Measurements from ENCODE around the gene ACTMAP. TPM values are rescaled to one million over a fixed set of nuclear protein-coding genes. Genes with fewer than 3 reads are reported as not detected.

ACTMAP gene
- total and polyA plus RNA-seq, 9 of the 15 experiments (the other 6 are each of a cell fraction or from before 2014, with no cell fraction given), result 1.7 to 16.6 (median 4.9) TPM

DNA sequence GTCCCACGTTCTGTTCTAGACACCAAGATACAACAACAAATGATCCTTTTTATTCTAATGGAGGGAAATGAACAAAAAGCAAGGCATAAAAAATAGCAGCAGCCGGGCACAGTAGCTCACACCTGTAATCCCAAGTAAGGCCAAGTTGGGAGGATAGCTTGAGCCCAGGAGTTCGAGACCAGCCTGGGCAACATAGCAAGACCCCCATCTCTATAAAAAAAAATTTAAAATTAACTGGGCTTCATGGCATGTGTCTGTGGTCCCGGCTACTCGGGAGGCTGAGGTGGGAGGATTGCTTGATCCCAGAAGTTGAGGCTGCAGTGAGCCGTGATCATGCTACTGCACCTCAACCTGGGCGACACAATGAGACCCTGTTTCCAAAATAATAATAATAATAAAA is 26.1 kb upstream of the ACTMAP start:
- Histone ChIP-seq H3K9me3 (replicated peaks; ENCODE audit: control insufficient read depth, insufficient read depth, low read depth, low read length) (no peaks in the 10 kb centered on the region), H3K9ac (ENCODE audit: insufficient read depth in 1 of 2, low read depth in 2 of 2, low read length in 2 of 2) (peak overlapping the region in 1 of 2 experiments; percentile 82; a peak in 1 of 4 replicates), H3K27me3 (ENCODE audit: control insufficient read depth in 2 of 2, insufficient read depth in 2 of 2, low read length in 2 of 2) (no peaks in the 10 kb centered on the region), H4K20me1 (replicated peaks; ENCODE audit: control insufficient read depth, insufficient read depth, low read length) (no peaks in the 10 kb centered on the region), H3K27ac (ENCODE audit: extremely low read depth, low read depth, low read length) (no peak overlapping the region), H3K4me2 (ENCODE audit: insufficient read depth, low read length) (peak overlapping the region; percentile 100; the same call in 1 of the 2 replicates), H2AFZ (ENCODE audit: low read depth, low read length) (peak overlapping the region; percentile 97; the same call in 1 of the 2 replicates), H3K9me1 (ENCODE audit: control insufficient read depth, insufficient read depth, low read length) (no peaks in the 10 kb centered on the region), H3K4me1 (replicated peaks in 1 of 2; ENCODE audit: control insufficient read depth in 2 of 2, insufficient read depth in 2 of 2, low read length in 2 of 2) (peaks cover 12 to 18% of the 10 kb centered on the region in 2 experiments; a peak in 3 of 5 replicates), H3K79me2 (ENCODE audit: control insufficient read depth, insufficient read depth, low read length) (no peaks in the 10 kb centered on the region), H3K36me3 (ENCODE audit: control insufficient read depth, insufficient read depth, low read length) (no peaks in the 10 kb centered on the region), H3K4me3 (no peak overlapping the region)
- no TSS peak for BruUV-seq (replicated peaks)
- in situ Hi-C loops (cut with MboI) (no loop called here), intact Hi-C loops (cut with micrococcal nuclease) (no loop called here)
- TF ChIP-seq ZNF445 (CRISPR knock-in tag; IDR thresholded peaks at IDR 0.05; ENCODE audit: low read depth) (no peak), ZNF121 (CRISPR knock-in tag; conservative IDR thresholded peaks at IDR 0.05) (0 out of 2 replicates have a peak, but pooled peaks have one; percentile 30)
- ATAC-seq, result no peak
- ChIA-PET CTCF (ENCODE audit: low intra/inter-chr PET ratio) (no interaction called here), POLR2A (interaction anchor here (1.2 to 3.1 kb wide), 4 partner anchors 10 to 35 kb away, joined by 3 to 26 read pairs (median 8); no protein-coding TSS in a partner anchor)
- no peak for DNase-seq (ENCODE audit: extremely low read depth in 1 of 4, low spot score in 3 of 4)
- 68% methylated on average over 7 of the region's 7 CpGs for WGBS (ENCODE audit: insufficient coverage, low coverage, missing lambda C conversion rate)
- FAIRE-seq, result no peak

DNA sequence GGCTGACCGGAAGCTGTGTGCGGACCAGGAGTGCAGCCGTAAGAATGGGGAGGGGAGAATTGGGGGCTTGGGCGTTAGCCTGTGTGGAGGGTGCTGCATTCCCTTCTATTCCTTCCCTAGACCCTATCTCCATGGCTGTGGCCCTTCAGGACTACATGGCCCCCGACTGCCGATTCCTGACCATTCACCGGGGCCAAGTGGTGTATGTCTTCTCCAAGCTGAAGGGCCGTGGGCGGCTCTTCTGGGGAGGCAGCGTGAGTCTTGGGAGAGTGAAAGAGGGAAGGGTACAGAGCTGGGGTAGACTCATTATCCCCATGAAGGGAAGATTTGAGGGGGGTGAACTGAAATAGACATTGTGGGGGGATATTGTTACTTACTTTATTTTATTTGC is 25.4 kb upstream of the ACTMAP start:
- Histone ChIP-seq H4K20me1 (replicated peaks; ENCODE audit: control insufficient read depth, insufficient read depth, low read length) (no peaks in the 10 kb centered on the region), H3K36me3 (ENCODE audit: control insufficient read depth, insufficient read depth, low read length) (no peaks in the 10 kb centered on the region), H3K9me1 (ENCODE audit: control insufficient read depth, insufficient read depth, low read length) (no peaks in the 10 kb centered on the region), H3K27ac (ENCODE audit: extremely low read depth, low read depth, low read length) (no peak overlapping the region), H3K4me1 (replicated peaks in 1 of 2; ENCODE audit: control insufficient read depth in 2 of 2, insufficient read depth in 2 of 2, low read length in 2 of 2) (peaks cover 12 to 18% of the 10 kb centered on the region in 2 experiments; a peak in 3 of 5 replicates), H3K9me3 (replicated peaks; ENCODE audit: control insufficient read depth, insufficient read depth, low read depth, low read length) (no peaks in the 10 kb centered on the region; the same call in 1 of the 2 replicates), H2AFZ (ENCODE audit: low read depth, low read length) (no peak overlapping the region), H3K4me3 (no peak overlapping the region), H3K4me2 (ENCODE audit: insufficient read depth, low read length) (no peak overlapping the region), H3K79me2 (ENCODE audit: control insufficient read depth, insufficient read depth, low read length) (no peaks in the 10 kb centered on the region), H3K9ac (ENCODE audit: insufficient read depth in 1 of 2, low read depth in 2 of 2, low read length in 2 of 2) (peak overlapping the region in 1 of 2 experiments; percentile 73; a peak in 1 of 4 replicates), H3K27me3 (ENCODE audit: control insufficient read depth in 2 of 2, insufficient read depth in 2 of 2, low read length in 2 of 2) (no peaks in the 10 kb centered on the region)
- CTCF ChIA-PET (ENCODE audit: low intra/inter-chr PET ratio), result no interaction called here
- intact Hi-C loops (cut with micrococcal nuclease) (no loop called here), in situ Hi-C loops (cut with MboI) (no loop called here)
- BruUV-seq (replicated peaks), result no TSS peak
- WGBS (ENCODE audit: insufficient coverage, low coverage, missing lambda C conversion rate), result 73% methylated on average over 10 of the region's 10 CpGs
- FAIRE-seq (no peak), DNase-seq (ENCODE audit: extremely low read depth in 1 of 4, low spot score in 3 of 4) (no peak), ATAC-seq (no peak)
- POLR2A ChIA-PET, result interaction anchor here (1.2 kb wide), 1 partner anchor 34 kb away, joined by 3 read pairs; no protein-coding TSS in a partner anchor
- TF ChIP-seq NCOA4 (IDR thresholded peaks at IDR 0.05; ENCODE audit: partially characterized antibody), result no peak
- TF ChIP-seq, protein P1, sequence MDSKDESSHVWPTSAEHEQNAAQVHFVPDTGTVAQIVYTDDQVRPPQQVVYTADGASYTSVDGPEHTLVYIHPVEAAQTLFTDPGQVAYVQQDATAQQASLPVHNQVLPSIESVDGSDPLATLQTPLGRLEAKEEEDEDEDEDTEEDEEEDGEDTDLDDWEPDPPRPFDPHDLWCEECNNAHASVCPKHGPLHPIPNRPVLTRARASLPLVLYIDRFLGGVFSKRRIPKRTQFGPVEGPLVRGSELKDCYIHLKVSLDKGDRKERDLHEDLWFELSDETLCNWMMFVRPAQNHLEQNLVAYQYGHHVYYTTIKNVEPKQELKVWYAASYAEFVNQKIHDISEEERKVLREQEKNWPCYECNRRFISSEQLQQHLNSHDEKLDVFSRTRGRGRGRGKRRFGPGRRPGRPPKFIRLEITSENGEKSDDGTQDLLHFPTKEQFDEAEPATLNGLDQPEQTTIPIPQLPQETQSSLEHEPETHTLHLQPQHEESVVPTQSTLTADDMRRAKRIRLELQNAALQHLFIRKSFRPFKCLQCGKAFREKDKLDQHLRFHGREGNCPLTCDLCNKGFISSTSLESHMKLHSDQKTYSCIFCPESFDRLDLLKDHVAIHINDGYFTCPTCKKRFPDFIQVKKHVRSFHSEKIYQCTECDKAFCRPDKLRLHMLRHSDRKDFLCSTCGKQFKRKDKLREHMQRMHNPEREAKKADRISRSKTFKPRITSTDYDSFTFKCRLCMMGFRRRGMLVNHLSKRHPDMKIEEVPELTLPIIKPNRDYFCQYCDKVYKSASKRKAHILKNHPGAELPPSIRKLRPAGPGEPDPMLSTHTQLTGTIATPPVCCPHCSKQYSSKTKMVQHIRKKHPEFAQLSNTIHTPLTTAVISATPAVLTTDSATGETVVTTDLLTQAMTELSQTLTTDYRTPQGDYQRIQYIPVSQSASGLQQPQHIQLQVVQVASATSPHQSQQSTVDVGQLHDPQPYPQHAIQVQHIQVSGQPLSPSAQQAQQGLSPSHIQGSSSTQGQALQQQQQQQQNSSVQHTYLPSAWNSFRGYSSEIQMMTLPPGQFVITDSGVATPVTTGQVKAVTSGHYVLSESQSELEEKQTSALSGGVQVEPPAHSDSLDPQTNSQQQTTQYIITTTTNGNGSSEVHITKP (IDR thresholded peaks at IDR 0.05; ENCODE audit: partially characterized antibody), result no peak
- no peak for TF ChIP-seq KLF6 (CRISPR knock-in tag; IDR thresholded peaks at IDR 0.05; ENCODE audit: borderline replicate concordance)
- TF ChIP-seq ZBTB8A (IDR thresholded peaks at IDR 0.05; ENCODE audit: partially characterized antibody), result no peak
- no peak for TF ChIP-seq HOXB6 (CRISPR knock-in tag; IDR thresholded peaks at IDR 0.05; ENCODE audit: borderline replicate concordance)
- TF ChIP-seq SMC3 (conservative IDR thresholded peaks at IDR 0.05; ENCODE audit: insufficient read depth, low read depth, low read length), result no peak
- TF ChIP-seq NELFE (IDR thresholded peaks at IDR 0.05; ENCODE audit: insufficient read depth, insufficient read length), result no peak
- no peak for TF ChIP-seq HEY1 (CRISPR knock-in tag; IDR thresholded peaks at IDR 0.05; ENCODE audit: borderline replicate concordance)
- TF ChIP-seq, protein P2, sequence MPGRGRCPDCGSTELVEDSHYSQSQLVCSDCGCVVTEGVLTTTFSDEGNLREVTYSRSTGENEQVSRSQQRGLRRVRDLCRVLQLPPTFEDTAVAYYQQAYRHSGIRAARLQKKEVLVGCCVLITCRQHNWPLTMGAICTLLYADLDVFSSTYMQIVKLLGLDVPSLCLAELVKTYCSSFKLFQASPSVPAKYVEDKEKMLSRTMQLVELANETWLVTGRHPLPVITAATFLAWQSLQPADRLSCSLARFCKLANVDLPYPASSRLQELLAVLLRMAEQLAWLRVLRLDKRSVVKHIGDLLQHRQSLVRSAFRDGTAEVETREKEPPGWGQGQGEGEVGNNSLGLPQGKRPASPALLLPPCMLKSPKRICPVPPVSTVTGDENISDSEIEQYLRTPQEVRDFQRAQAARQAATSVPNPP (IDR thresholded peaks at IDR 0.05; ENCODE audit: borderline replicate concordance, insufficient read depth, insufficient read length), result no peak

All from K562 (cell line).